H9 (cell line): ENCODE data around the gene CRNKL1. TPM values are rescaled to one million over a fixed set of nuclear protein-coding genes. Genes with fewer than 3 reads are reported as not detected.

ENCODE experiments used
- DNase-seq: peaks from one replicate; pipeline ENCODE4 v3.0.0-alpha.2; 2017
- H2AFZ ChIP-seq: one replicate; pipeline ENCODE4 v1.6.1; 2013; ENCODE audit warnings: mild to moderate bottlenecking, low read length, control low read depth, moderate library complexity
- H2AK5ac ChIP-seq: 2 replicates; pipeline ENCODE4 v1.6.1; 2013; ENCODE audit warnings: low read length, control low read depth, mixed read lengths; ENCODE audit not compliant: insufficient read length
- H2BK120ac ChIP-seq: one replicate; pipeline ENCODE4 v1.6.1; 2013; ENCODE audit warnings: low read depth, mild to moderate bottlenecking, low read length, control low read depth, inconsistent platforms; ENCODE audit not compliant: poor library complexity, severe bottlenecking
- H2BK12ac ChIP-seq: 2 replicates; pipeline ENCODE4 v1.6.1; 2013; ENCODE audit warnings: low read length, control low read depth, mixed read lengths, low read depth; ENCODE audit not compliant: insufficient read length
- H2BK15ac ChIP-seq: 2 replicates; pipeline ENCODE4 v1.6.1; 2013; ENCODE audit warnings: low read depth, low read length, control low read depth
- H2BK20ac ChIP-seq: one replicate; pipeline ENCODE4 v1.6.1; 2013; ENCODE audit warnings: low read depth, mild to moderate bottlenecking, low read length, control low read depth, inconsistent platforms; ENCODE audit not compliant: poor library complexity, severe bottlenecking
- H2BK5ac ChIP-seq: 2 replicates; pipeline ENCODE4 v1.6.1; 2013; ENCODE audit warnings: low read length, control low read depth, mixed read lengths; ENCODE audit not compliant: insufficient read length
- H3K14ac ChIP-seq: 2 replicates; pipeline ENCODE4 v1.6.1; 2013; ENCODE audit warnings: low read length, control low read depth; ENCODE audit not compliant: insufficient read depth
- H3K18ac ChIP-seq: 2 replicates; pipeline ENCODE4 v1.6.1; 2013; ENCODE audit warnings: low read depth, mild to moderate bottlenecking, mixed read lengths, low read length, control low read depth; ENCODE audit not compliant: insufficient read length
- H3K23ac ChIP-seq: 2 replicates; pipeline ENCODE4 v1.6.1; 2013; ENCODE audit warnings: low read length, control low read depth, mixed read lengths, low read depth; ENCODE audit not compliant: insufficient read length
- H3K23me2 ChIP-seq: 2 replicates; pipeline ENCODE4 v1.6.1; 2013; ENCODE audit warnings: low read depth, mild to moderate bottlenecking, mixed read lengths, low read length, control low read depth; ENCODE audit not compliant: insufficient read length, poor library complexity, severe bottlenecking
- H3K27ac ChIP-seq: 2 replicates; pipeline ENCODE4 v1.5.1; 2013; ENCODE audit warnings: low read length, control low read depth, mixed read lengths, low read depth; ENCODE audit not compliant: insufficient read length
- H3K27me3 ChIP-seq: 2 replicates; pipeline ENCODE4 v1.6.1; 2013; ENCODE audit warnings: low read length, control low read depth, inconsistent platforms; ENCODE audit not compliant: insufficient read depth
- H3K4ac ChIP-seq: 2 replicates; pipeline ENCODE4 v1.6.1; 2013; ENCODE audit warnings: low read depth, mild to moderate bottlenecking, control low read depth, inconsistent platforms, low read length, moderate library complexity
- H3K4me1 ChIP-seq: 2 replicates; pipeline ENCODE4 v1.6.1; 2013; ENCODE audit warnings: low read length, control low read depth, inconsistent platforms; ENCODE audit not compliant: insufficient read depth
- H3K4me2 ChIP-seq: 2 replicates; pipeline ENCODE4 v1.6.1; 2013; ENCODE audit warnings: low read length, control low read depth, mixed read lengths; ENCODE audit not compliant: insufficient read length, insufficient read depth
- H3K56ac ChIP-seq: 2 replicates; pipeline ENCODE4 v1.6.1; 2013; ENCODE audit warnings: low read depth, mild to moderate bottlenecking, mixed read lengths, low read length, control low read depth; ENCODE audit not compliant: insufficient read length
- H3K79me1 ChIP-seq: 2 replicates; pipeline ENCODE4 v1.6.1; 2013; ENCODE audit warnings: low read depth, mild to moderate bottlenecking, moderate library complexity, low read length, control low read depth, inconsistent platforms; ENCODE audit not compliant: insufficient read depth, poor library complexity, severe bottlenecking
- H3K79me2 ChIP-seq: 2 replicates; pipeline ENCODE4 v1.6.1; 2013; ENCODE audit warnings: low read length, control low read depth, inconsistent platforms; ENCODE audit not compliant: insufficient read depth
- H3K9ac ChIP-seq: 2 replicates; pipeline ENCODE4 v1.6.1; 2013; ENCODE audit warnings: low read length, control low read depth, mixed read lengths; ENCODE audit not compliant: insufficient read length; ENCODE audit errors: extremely low read depth
- H3K9me3 ChIP-seq: one replicate; pipeline ENCODE4 v1.6.1; 2013; ENCODE audit warnings: low read depth, low read length, inconsistent platforms; ENCODE audit not compliant: control insufficient read depth
- H3T11ph ChIP-seq: one replicate; pipeline ENCODE4 v1.6.1; 2013; ENCODE audit warnings: mild to moderate bottlenecking, low read length, control low read depth, inconsistent platforms
- H4K20me1 ChIP-seq: one replicate; pipeline ENCODE4 v1.6.1; 2013; ENCODE audit not compliant: control insufficient read depth, insufficient read length, insufficient read depth
- H4K5ac ChIP-seq: 2 replicates; pipeline ENCODE4 v1.6.1; 2013; ENCODE audit warnings: low read depth, mild to moderate bottlenecking, mixed read lengths, low read length, control low read depth; ENCODE audit not compliant: insufficient read length
- H4K8ac ChIP-seq: replicated peaks from 2 replicates; pipeline ENCODE4 v1.6.1; 2013; ENCODE audit warnings: low read length, control low read depth, mixed read lengths, low read depth; ENCODE audit not compliant: insufficient read length
- H4K91ac ChIP-seq: 2 replicates; pipeline ENCODE4 v1.6.1; 2013; ENCODE audit warnings: low read depth, mild to moderate bottlenecking, moderate library complexity, mixed read lengths, low read length, control low read depth; ENCODE audit not compliant: insufficient read length
- H3K27ac Mint-ChIP-seq, 3 experiments: 2 replicates in 2 of 3; 3 replicates in 1 of 3; pipeline ENCODE4 v1.8.0; 2020 to 2021; ENCODE audit warnings: mixed read lengths in 3 of 3, mild to moderate bottlenecking in 1 of 3, moderate library complexity in 1 of 3
- H3K27me3 Mint-ChIP-seq: 2 replicates; pipeline ENCODE4 v1.8.0; 2021; ENCODE audit warnings: low read depth, mild to moderate bottlenecking, moderate library complexity, mixed read lengths
- H3K36me3 Mint-ChIP-seq, 3 experiments: 2 replicates in 2 of 3; 3 replicates in 1 of 3; pipeline ENCODE4 v1.8.0; 2020 to 2021; ENCODE audit warnings: low read depth in 3 of 3, mixed read lengths in 3 of 3; ENCODE audit not compliant: insufficient read depth in 1 of 3
- H3K4me1 Mint-ChIP-seq, 2 experiments: 2 replicates each; pipeline ENCODE4 v1.8.0; 2020; ENCODE audit warnings: mixed read lengths in 2 of 2
- H3K4me3 Mint-ChIP-seq, 2 experiments: 2 replicates in 1 of 2; 3 replicates in 1 of 2; pipeline ENCODE4 v1.8.0; 2020 to 2021; ENCODE audit warnings: mild to moderate bottlenecking in 2 of 2, mixed read lengths in 2 of 2, moderate library complexity in 1 of 2
- H3K9me3 Mint-ChIP-seq, 2 experiments: 2 replicates in 1 of 2; 3 replicates in 1 of 2; pipeline ENCODE4 v1.8.0; 2020; ENCODE audit warnings: mild to moderate bottlenecking in 2 of 2, mixed read lengths in 2 of 2, moderate library complexity in 1 of 2
- CTCF ChIP-seq: fragments of 200-600 bp; sonication (generic); conservative IDR thresholded peaks from 3 replicates; pipeline ENCODE4 v1.8.0; 2021; ENCODE audit warnings: antibody characterized with exemption, mild to moderate bottlenecking
- WGBS: extraction: QIAGEN DNeasy Blood & Tissue Kit; methylation state at CpG from one replicate; pipeline ENCODE4 v1.1.7; 2013; ENCODE audit warnings: missing lambda C conversion rate, low lambda C conversion rate, mixed read lengths; ENCODE audit not compliant: insufficient read length; ENCODE audit errors: extremely low coverage; 5-methylcytosine and 5-hydroxymethylcytosine counted together
- total RNA-seq: library from RNA; stranded (reverse); gene quantifications from 2 replicates; pipeline ENCODE4 v1.2.1, GENCODE V29; 2021

CRNKL1 gene
- total RNA-seq, 1 experiment from 2014 or later = 30.2 TPM

- Histone ChIP-seq H3K4me2 (no peak overlapping the region), H2AK5ac (no peak overlapping the region), H2BK120ac (no peak overlapping the region), H3K27me3 (no peaks in the 10 kb centered on the region; the same call in 1 of the 2 replicates), H4K5ac (no peak overlapping the region), H3K27ac (no peak overlapping the region), H3T11ph (no peak overlapping the region), H3K18ac (no peak overlapping the region), H3K4me1 (no peaks in the 10 kb centered on the region), H3K4ac (no peak overlapping the region), H3K56ac (no peak overlapping the region), H2BK15ac (no peak overlapping the region), H3K79me1 (no peaks in the 10 kb centered on the region), H4K20me1 (no peaks in the 10 kb centered on the region), H2BK12ac (no peak overlapping the region), H2AFZ (no peak overlapping the region), H3K14ac (no peak overlapping the region; the same call in 1 of the 2 replicates), H3K23ac (no peak overlapping the region), H3K9me3 (no peaks in the 10 kb centered on the region), H2BK20ac (no peak overlapping the region), H3K9ac (no peak overlapping the region), H2BK5ac (no peak overlapping the region), H3K23me2 (no peaks in the 10 kb centered on the region), H4K91ac (no peak overlapping the region), H4K8ac (no peak overlapping the region), H3K79me2 (no peaks in the 10 kb centered on the region)
- Mint-ChIP-seq H3K36me3 (no peaks in the 10 kb centered on the region), H3K4me1 (peaks cover 0 to 2% of the 10 kb centered on the region in 2 experiments; a peak in 2 of 4 replicates), H3K4me3 (no peak overlapping the region), H3K27ac (no peak overlapping the region), H3K27me3 (peaks cover 6% of the 10 kb centered on the region), H3K9me3 (no peaks in the 10 kb centered on the region)
- DNase-seq = no peak
- no peak for TF ChIP-seq CTCF
- WGBS = no CpG with 5 or more reads among the region's 9 CpGs
Measured at GRCh38 chr20:20085071-20085470, 32.8 kb upstream of the CRNKL1 start.
